ENCODE results near the gene MED29.

- TF ChIP-seq RFX5 (IDR thresholded peaks at IDR 0.05; ENCODE audit: low read depth, low read length) (no peak), CTCF (conservative IDR thresholded peaks at IDR 0.05; ENCODE audit: low read depth, low read length) (no peak), POLR2A (IDR thresholded peaks at IDR 0.05; ENCODE audit: low read depth, low read length) (peak; percentile 76), USF2 (IDR thresholded peaks at IDR 0.05; ENCODE audit: low read depth, low read length) (peak; percentile 56)
Measured at GRCh38 chr19:39408392-39409207, 17.4 kb downstream of the MED29 start.
